T-helper 1 cell treated with Interleukin-12 subunit alpha and Interleukin-12 subunit beta and Interleukin-4 antibody, amounts not matched to agents 30 ng/mL and 1 ng/mL, for 36 hours (primary cell): ENCODE results near the gene SNIP1. TPM values are rescaled to one million over a fixed set of nuclear protein-coding genes. Genes with fewer than 3 reads are reported as not detected.
"Not testable (repeated sequence)": the region's sequence is repeated elsewhere in the genome, so short reads cannot be mapped to it uniquely, and the experiment has no call there.

Experiments used
- intact Hi-C: fragments of 100-400 bp; cut with micrococcal nuclease; formaldehyde crosslinking; loops from one replicate; pipeline ENCODE4 v1.15.1; 2024
- total RNA-seq: library from RNA; stranded (reverse); gene quantifications from 2 replicates; pipeline ENCODE4 v1.2.3, GENCODE V29; 2022

Gene SNIP1
- total RNA-seq, 1 donor from 2014 or later, result 30.5 TPM

DNA sequence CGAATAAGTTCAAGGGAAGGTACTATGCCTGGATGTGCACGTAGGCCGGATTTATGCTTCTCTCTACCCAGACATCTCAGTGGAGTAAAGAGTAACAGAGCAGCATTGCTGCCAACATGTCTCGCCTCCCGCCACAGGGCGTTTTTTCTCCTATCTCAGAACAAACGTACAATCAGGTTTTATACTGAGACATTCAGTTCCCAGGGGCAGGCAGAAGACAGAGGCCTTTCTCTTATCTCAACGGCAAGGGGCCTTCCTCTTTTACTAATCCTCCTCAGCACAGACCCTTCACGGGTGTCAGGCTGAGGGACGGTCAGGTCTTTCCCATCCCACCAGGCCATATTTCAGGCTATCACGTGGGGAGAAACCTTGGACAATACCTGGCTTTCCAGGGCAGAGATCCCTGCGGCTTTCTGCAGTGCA lies 5.9 kb upstream of the SNIP1 start:
- intact Hi-C loops, result not testable (repeated sequence)

DNA sequence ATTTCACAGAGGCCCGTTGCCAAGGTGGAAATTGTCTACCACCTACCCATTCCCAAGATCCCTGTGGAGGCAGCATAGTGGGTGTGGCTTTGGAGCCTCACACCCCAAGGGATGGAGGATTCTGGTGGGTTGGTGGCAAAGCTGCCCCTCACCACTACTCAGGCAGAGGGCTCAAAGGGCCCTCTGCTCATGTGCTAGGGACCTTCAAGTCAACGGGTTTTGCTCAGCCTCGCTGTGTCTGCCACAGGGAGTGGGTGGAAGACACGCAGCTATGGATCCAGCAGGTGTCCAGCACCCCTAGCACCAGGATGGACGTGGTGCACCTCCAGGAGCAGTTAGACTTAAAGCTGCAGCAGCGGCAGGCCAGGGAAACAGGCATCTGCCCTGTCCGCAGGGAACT lies 5.0 kb upstream of the SNIP1 start:
- intact Hi-C loops, result no loop called here

DNA sequence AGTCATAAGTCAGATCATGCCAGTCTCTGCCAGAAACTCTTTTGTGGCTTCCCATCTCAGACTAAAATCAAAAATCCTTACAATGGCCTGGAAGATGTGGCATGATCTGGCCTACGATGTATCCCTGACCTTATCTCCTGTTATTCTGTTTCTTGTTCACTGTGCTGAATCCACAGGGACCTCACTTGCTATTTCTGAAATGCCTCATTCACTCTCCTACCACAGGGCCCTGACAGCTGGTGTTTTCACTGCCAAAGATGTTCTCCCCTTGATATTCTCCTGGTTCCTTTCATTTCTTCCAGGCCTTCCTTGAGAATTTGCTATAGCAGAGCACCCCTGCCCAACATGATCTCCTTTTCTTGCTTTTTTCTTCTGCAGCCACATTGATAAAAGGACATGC lies 4.3 kb upstream of the SNIP1 start:
- intact Hi-C loops, result no loop called here

DNA sequence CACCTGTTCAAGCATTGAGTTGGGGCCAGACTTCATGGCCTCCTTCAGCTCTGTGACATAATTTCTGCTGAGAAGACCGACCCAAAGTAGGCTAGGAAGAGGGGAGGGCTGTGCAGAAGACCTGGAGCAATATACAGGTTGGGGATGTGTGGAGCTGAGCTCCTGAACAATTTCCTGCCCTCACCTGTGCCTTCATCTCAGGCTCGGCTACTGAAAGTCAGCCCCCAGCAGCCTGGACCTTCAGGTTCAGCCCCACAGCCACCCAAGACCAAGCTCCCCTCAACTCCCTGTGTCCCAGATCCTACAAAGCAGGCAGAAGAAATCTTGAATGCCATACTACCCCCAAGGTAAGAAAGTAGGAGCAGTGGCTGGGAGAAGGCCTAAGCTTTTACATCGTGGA lies 3.3 kb upstream of the SNIP1 start:
- intact Hi-C loops, result no loop called here

DNA sequence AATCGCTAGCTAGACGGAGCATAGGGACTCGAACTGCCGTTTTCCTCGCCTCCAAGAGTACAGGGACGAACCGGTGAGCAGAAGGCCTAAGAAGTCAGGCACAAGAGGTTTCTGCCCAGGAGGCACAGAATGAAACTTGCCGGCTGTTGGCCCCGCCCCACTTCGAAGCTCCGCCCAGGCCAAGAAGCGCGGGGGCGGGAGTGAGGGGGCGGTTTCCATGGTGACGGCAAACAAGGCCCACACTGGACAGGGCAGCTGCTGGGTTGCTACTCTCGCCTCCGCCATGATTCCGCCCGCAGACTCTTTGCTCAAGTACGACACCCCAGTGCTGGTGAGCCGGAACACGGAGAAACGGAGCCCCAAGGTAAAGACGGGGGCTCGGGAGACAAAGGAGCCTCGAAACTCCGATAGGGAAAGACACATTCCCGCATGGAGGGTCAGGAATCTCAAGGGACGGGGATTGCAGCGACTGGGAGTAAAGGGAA lies 2.7 kb upstream of the SNIP1 start, which contains the start of gene DNALI1:
Gene DNALI1, plus strand, starts transcription at position 229 of the 485 bp plus-strand sequence. Its CDS starts 55 bp downstream, at position 284.
- intact Hi-C loops, result no loop called here

DNA sequence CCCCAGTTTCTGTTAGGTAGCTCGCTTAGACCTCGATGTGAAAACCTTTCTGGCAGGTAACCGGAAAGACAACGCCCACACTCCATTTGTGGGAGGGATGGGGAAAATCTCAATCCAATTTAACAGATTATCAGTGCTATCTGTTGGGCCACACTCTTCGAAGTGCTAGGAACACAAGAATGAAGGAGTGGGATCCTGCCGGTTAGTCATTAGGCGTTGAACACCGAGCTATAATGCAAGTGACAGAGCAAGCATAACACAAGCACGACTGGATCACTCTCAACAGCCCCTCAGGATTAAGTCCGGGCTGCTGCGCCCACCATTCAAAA lies 531 bp downstream of the SNIP1 start:
- intact Hi-C loops, result loop anchor here (5.0 kb wide), 1 partner anchor 101 kb away; no protein-coding TSS in a partner anchor

DNA sequence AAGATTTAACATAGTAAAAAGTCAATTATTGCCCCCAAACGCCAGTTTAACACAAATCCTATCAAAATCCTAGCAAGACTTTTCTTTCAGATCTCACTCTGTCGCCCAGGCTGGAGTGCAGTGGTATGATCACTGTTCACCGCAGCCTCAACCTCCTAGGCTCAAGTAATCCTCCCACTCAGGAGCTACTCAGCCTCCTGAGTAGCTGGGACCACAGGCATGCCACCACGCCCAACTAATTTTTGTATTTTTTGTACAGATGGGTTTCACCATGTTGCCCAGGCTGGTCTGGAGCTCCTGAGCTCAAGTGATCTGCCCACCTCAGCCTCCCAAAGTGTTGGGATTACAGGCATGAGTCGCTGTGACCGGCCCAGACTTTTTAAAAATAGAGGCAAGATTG lies 4.8 kb downstream of the SNIP1 start:
- intact Hi-C loops, result no loop called here

DNA sequence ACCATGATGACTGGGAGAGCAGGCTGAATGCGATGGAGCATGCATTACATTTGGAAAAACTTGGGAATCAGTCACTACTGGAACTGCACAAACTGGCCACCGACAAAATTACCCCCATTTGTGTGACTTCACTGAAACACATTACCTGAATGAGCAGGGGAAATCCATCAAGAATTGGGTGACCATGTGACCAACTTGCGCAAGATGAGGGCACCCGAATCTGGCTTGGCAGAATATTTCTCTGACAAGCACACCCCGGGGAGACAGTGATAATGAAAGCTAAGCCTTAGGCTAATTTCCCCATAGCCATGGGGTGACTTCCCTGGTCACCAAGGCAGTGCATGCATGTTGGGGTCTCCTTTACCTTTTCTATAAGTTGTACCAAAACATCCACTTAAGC lies 9.1 kb downstream of the SNIP1 start:
- intact Hi-C loops, result no loop called here

DNA sequence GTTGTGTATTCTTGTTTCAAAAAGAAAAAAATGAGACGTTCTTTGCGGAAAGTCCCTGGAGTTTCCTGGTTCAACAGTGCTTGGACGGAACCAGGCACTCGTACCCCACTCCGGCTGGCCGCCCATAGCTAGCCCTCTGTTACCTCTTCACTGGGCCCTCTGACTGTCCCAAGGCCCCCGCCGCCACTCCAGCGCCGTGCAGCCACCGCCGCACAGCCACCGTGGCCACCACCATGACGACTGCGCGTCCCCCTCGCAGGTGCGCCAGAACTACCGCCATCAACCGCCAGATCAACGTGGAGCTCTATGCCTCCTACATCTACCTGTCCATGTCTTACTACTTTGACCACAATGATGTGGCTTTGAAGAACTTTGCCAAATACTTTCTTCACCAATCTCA lies 9.6 kb downstream of the SNIP1 start:
- intact Hi-C loops, result no loop called here

DNA sequence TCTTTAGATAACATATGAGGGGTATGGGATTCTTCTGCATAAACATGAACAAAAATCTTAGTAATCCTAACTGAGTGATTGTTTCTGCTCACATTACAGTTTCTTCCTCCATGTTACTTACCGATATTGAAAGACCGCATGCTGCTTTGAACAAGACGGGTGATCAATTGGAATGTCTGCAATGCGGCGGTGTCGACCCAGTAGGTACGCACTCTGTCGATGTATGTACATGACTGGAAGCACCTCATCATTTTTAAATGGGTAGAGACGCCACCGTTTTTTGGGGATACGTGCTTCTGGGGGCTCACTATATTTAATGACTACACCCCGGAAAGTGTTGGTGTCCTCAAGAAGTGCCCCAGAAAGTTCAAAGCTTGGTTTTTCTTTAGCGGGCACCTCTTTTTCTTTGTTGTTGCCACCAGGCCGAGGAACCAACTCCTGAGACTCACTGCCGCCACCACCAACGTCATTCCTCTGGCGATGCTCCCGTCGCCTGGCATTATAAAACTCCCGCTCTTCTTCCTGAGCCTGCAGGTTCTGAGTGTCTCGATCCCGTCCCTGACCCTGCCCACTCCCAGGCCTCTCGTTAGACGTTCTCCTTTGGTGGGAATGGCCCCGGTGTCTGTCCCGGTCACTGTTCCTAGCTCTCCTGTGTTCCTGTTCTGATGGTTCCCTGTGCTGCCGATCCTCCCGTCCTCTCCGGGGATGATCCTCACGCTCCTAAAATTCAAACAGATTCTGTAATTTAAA lies 13.9 kb downstream of the SNIP1 start:
- intact Hi-C loops, result no loop called here

DNA sequence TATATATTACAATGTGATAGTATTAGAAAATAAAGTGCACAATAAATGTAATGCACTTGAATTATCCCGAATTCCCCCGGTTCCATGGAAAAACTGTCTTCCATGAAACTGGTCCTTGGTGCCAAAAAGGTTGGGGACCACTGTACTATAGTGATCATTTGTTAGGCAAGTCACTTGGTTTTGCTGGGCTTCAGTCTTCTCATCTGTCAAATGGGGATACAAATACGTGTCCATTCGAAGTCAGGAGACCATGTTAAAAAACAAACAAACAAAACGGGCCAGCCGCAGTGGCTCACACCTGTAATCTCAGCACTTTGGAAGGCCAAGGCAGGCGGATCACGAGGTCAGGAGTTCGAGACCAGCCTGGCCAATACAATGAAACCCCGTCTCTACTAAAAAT lies 14.9 kb downstream of the SNIP1 start:
- intact Hi-C loops, result not testable (repeated sequence)

DNA sequence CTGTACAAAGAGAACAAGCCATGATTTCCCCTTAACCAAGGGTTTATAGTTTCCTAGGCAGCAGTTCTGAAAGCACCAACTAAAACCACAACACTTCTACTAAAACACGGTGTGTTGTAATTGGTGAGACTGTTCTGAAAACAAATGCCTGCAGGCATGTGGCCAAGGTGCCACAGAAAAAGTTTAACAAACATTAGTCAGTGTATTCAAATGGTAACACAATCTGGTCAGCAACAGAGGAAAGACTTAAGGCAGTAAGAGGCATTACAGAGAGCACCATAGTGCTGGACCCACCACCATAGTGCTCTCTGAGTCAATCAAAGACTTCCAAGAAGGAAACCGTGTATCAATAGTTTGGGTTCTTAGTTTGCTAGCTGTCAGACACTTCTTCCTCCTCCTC lies 16.7 kb downstream of the SNIP1 start:
- intact Hi-C loops, result no loop called here

DNA sequence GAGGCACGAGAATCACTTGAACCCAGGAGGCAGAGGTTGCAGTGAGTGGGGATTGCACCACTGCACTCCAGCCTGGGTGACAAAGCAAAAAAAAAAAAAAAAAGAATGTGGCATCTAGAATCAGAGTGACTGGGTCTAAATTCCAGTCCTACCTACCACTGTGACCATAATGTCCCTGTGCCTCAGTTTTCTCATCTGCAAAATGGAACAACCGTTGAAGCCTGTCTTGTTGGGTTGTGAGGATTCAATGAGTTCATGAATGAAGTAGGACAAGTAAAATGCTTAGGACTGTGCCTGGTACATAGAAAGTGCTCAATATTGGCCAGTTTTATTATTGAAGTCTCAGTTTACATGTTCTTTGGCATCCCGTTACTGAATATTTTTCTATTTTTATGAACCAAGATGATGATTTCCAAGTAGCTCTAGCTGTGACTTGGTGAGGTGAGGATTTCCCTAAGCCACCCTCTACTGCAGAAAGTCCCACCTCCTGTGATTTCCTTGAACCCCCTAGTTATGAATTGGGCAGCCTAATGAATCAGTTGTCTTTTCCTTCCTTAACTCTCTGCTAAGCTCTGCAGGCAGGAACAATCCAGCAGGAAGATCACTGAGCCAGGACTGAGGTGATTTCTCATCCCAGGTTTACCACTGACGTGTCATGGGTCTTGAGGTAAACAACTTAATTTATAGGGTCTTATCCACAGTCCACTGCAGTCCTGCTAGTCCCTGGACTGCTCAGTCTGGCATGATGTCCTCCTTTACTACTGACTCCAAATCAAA lies 20.6 kb downstream of the SNIP1 start:
- intact Hi-C loops, result no loop called here

DNA sequence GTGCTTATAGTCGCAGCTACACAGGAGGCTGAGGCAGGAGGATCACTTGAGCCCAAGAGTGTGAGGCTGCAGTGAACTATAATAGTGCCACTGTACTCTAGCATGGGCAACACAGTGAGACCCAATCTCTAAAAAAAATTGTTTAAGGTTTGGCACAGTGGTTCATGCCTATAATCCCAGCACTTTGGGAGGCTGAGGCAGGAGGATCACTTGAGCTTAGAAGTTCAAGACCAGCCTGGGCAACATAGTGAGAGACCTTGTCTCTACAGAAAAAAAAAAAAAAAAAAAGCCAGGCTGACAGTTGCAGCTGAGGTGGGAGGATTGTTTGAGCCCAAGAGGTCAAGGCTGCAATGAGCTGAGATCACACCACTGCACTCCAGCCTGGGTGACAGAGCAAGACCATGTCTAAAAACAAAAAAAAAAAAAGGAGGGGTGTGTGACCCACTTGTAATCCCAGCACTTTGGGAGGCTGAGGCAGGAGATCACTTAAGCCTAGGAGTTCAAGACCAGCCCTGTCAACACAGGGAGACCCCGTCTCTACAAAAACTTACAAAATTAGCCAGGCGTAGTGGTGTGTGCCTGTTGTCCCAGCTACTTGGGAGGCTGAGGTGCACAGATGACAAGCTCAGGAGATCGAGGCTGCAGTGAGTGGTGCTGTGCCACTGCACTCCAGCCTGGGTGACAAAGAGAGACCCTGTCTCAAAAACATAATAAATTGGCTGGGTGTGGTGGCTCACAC lies 21.5 kb downstream of the SNIP1 start:
- intact Hi-C loops, result not testable (repeated sequence)

DNA sequence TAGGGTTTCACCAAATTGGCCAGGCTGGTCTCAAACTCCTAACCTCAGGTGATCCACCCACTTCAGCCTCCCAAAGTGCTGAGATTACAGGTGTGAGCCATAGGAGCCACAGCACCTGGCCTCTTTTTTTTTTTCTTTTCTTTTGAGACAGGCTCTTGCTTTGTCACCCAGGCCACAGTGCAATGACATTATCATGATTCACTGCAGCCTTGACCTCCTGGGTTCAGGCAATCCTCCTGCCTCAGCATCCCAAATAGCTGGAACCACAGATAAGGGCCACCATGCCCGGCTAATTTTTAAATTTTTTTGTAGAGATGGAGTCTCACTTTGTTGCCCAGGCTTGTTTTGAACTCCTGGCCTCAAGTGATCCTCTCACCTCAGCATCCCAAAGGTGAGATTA lies 24.2 kb downstream of the SNIP1 start:
- intact Hi-C loops, result not testable (repeated sequence)

DNA sequence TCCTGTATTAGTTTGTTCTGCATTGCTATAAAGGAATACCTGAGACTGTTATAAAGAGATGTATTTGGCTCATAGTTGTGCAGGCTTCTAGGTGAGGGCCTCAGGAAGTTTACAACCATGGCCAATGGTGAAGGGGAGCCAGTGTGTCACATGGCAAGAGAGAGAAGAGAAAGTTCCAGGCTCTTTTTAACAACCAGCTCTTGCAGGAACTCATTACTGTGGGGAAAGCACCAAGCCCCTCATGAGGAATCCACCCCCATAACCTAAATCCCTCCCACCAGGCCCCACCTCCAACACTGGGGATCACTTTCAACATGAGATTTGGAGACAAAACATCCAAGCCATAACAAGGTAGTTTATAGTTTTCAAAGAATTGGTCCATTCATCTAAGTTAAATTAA lies 34.5 kb downstream of the SNIP1 start:
- intact Hi-C loops, result no loop called here

DNA sequence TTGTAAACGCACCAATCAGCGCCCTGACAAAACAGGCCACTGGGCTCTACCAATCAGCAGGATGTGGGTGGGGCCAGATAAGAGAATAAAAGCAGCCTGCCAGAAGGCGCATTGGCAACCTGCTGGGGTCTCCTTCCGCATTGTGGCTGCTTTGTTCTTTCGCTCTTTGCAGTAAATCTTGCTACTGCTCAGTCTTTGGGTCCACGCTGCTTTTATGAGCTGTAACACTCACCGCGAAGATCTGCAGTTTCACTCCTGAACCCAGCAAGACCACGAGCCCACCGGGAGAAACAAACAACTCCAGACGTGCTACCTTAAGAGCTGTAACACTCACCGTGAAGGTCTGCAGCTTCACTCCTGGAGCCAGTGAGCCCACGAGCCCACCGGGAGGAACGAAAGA lies 35.2 kb downstream of the SNIP1 start:
- intact Hi-C loops, result not testable (repeated sequence)

DNA sequence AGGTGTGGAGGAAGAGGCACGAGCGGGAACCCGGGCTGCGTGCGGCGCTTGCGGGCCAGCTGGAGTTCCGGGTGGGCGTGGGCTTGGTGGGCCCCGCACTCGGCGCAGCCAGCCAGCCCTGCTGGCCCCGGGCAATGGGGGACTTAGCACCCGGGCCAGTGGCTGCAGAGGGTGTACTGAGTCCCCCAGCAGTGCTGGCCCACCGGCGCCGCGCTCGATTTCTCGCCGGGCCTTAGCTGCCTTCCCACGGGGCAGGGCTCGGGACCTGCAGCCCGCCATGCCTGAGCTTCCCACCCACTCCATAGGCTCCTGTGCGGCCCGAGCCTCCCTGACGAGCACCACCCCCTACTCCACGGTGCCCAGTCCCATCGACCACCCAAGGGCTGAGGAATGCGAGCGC lies 35.9 kb downstream of the SNIP1 start:
- intact Hi-C loops, result not testable (repeated sequence)

DNA sequence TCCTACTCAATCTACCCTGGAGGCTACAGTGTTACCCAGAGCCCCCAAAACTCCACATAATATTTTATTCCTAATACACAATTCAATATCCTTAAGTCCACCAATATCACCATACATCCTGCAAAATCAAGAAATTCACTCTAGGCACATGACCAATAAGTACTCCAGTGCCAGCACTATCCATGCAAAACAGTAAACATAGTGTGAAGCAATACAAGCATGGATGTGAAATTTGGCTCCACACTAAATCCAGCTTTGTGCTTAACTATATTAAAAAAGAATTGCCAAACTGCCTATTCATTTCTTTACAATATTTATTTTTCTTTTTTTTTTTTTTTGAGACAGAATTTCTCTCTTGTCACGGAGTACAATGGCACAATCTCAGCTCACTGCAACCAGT lies 36.5 kb downstream of the SNIP1 start:
- intact Hi-C loops, result no loop called here

DNA sequence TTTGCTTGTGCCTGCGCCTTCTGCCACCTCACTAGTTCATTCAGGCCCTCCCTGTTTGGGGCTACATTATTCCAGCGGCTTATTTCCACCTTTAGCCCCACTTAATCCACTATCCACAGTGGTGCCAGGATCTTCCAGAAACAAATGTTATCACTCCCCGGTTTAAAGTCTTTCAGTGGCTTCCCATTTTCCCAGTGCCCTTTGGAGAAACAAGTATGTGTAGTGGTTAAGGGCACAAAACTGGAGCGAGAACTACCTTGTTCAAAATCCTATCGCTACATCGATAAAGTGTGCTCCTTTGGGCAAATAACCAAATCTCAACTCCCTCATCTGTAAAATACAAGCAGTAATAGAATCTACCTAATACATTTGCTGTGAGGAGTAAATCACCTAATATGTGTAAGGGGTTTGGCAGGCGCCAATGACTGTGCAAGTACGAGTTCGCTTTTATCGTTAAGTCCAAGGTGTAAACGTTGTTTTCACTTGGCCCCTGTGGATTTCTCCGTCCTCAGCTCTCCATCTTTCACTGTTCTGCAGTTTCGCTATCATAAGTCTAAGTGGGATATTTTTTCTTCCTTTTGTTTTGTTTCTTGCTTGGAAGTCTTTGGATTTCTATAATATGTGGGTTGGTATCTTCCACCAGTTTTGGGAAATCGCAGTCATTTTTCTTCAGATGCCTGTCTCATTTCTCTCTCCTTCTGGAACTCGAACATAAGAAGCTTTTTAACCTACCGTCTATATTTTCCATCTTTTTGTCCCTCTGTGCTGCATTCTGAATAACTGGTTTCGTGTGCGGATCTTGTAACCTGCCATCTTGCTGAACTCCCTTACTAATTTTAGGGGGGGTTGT lies 38.7 kb downstream of the SNIP1 start:
- intact Hi-C loops, result loop anchor here (2.0 kb wide), 1 partner anchor 167 kb away; no protein-coding TSS in a partner anchor
